Transverse colon (tissue), 3 donors: ENCODE results near the gene TPD52L1.

Source experiments
- CTCF ChIP-seq, 5 experiments: fragments of 200-600 bp in 3 of 5; fragments of 450-650 bp in 2 of 5; sonication (generic) in 3 of 5; IDR thresholded peaks; 1 replicate in 2 of 5; 2 replicates in 3 of 5; pipeline ENCODE4 v1.5.1; 2016 to 2017; ENCODE audit warnings: antibody characterized with exemption in 5 of 5, inconsistent platforms in 3 of 5, mild to moderate bottlenecking in 2 of 5, moderate library complexity in 1 of 5
- POLR2A ChIP-seq: fragments of 450-650 bp; IDR thresholded peaks from one replicate; pipeline ENCODE4 v1.6.1; 2016; ENCODE audit warnings: antibody characterized with exemption, mild to moderate bottlenecking, moderate library complexity

- TF ChIP-seq CTCF (IDR thresholded peaks at IDR 0.05) = no peak
- TF ChIP-seq POLR2A = no peak
Observed at GRCh38 chr6:125110056-125110455, 43.5 kb upstream of the TPD52L1 start.
